HG03103 (cell line): ENCODE results near the gene MDM1.

Source experiments
- ATAC-seq: cut with Tn5 transposase; IDR thresholded peaks from one replicate; pipeline ENCODE4 v1.9.1; 2021; ENCODE audit warnings: low read depth; ENCODE audit not compliant: unreplicated experiment

MDM1 gene

DNA sequence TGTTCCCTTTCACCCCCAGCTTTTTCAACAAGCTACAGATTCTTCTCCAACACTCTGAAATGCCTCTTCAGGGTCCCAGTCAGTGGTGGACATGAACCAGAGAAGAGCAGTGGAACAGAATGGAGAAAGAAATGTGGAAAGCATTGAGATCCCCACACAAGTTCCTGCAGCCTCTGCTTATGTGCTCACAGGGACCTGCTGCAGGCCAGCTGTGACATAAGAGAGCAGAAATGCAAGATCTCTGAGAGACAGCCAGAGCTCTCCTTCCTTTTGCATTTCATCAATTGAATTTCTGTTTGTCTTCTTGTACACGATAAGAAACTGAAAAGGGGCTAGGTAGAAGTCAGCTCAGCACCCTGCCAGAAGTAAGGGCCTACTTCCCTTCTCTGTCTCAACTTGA is 6.2 kb downstream of the MDM1 start:
- no peak for ATAC-seq

DNA sequence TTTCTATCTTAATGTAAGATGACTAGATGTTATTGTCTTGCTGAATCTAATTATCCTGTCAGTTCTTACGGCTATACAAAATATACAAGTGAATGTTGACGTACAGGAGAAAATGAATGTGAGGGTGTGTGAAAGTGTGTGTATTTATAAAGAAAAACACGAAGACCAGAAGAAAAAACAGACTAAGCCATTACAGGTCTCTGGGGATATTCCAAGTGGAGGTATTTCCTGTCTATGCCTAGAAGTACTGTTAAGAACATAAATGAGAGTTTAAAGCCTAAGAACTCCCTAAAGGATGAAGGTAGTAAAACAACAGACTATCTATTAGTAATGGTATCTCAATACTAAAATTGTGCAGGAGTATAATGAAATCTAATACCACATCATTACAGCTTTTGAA is 7.6 kb downstream of the MDM1 start:
- ATAC-seq = no peak

DNA sequence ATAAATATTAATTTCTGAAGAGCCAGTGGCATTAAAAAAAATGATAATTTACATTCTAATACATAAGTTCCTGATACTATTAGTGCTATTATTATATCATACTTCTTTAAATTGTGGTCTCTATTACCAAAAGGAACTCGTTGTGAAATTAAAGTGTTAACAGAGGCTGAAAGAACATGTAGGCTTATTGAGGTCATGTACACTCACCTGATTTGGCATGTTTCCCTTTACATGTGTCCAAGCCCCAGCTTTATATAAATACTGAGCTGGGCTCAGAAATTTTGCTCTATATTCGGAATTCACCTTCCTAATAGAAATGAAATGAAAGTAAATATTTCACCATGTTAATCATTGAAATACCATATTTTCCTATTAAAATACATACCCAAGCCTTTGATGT is 11.0 kb downstream of the MDM1 start:
- ATAC-seq = no peak

DNA sequence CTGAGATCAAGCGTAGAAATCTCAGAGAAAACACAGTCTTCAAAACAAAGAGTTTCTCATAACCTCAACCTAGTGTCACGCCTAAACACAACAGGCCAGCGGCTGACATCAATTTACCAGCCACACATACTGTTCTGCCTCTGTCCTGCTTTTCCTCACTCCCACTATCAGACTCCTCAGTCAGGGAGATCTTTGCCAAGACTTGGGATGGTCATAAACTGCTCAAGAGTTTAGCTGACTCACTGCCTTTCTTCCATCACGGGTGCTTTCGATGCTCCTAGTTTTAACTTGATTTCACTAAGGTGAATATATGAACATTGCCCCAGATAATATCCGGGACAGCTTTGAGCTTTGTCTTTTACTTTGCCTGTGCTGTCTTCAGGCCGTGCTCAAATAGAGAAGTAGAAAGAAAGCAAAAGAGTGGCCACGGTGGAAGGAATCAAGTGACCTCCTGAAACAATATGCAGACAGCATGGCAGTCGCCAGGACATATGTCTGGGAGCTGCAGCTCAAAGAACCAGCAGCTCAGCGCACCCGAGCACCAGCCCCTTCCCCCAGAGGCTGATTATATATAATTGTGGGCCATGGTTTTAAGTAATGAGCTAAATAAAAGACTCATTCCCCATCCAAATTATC is 12.1 kb downstream of the MDM1 start:
- no peak for ATAC-seq

- no peak for ATAC-seq
Observed at GRCh38 chr12:68317047-68317667, 15.0 kb downstream of the MDM1 start.

DNA sequence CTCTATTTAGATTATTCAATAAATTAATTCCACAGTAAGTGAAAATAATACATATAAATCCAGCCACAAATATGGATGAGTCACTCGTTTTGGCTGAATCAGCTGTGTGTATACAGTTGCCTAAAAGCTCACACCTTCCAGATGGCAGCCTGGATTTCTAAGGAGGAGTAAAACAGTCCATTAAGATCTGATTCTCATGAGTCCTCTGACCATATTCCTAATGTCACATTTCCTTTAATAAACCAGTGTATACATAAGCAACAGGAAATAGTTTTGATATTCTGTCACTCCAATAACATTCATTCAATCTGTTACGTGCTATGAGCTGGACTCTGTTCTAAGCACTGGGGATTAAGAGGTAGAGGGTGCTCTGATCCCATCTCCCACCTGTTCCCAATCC is 21.8 kb downstream of the MDM1 start:
- ATAC-seq = no peak

DNA sequence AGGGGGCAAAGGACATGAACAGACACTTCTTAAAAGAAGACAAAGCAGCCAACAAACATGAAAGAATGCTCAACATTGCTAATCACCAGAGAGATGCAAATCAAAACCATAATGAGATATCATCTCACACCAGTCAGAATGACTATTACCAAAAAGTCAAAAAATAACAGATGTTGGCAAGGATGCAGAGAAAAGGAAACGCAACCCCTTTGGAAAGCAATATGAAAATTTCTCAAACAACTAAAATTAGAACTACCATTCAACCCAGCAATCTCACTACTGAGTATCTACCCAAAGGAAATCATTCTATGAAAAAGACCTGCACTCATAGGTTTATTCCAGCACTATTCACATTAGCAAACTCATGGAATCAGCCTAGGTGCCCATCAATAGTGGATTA is 25.6 kb downstream of the MDM1 start:
- no peak for ATAC-seq

DNA sequence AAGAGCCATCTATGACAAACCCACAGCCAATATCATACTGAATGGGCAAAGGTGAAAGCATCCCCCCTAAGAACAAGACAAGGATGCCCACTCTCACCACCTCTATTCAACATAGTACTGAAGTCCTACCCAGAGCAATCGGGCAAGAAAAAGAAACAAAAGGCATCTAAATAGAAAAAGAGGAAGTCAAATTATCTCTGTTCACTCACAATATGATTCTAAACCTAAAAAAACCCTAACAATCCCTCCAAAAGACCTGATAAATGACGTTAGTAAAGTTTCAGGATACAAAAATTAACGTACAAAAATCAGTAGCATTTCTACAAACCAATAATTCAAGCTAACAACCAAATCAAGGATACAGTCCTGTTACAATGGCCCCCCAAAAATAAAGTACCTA is 26.9 kb downstream of the MDM1 start:
- no peak for ATAC-seq

DNA sequence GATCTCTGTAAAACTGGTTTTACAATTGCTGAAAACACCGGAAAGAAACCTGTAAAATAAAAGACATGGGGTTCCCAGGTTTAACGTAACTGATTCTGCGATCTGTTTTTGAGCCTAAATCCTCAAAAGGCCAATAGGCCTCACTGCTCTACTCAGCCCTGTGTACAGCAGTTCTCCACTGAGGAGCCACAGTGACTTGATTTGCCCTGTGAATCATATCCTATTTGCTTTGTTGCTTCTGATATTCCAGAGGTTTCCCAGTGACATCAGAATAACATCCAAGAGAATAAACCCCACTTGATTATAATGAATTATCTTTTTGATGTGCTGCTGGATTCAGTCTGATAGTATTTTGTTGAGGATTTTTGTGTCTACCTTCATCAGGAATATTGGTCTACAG is 27.5 kb downstream of the MDM1 start:
- ATAC-seq = no peak

DNA sequence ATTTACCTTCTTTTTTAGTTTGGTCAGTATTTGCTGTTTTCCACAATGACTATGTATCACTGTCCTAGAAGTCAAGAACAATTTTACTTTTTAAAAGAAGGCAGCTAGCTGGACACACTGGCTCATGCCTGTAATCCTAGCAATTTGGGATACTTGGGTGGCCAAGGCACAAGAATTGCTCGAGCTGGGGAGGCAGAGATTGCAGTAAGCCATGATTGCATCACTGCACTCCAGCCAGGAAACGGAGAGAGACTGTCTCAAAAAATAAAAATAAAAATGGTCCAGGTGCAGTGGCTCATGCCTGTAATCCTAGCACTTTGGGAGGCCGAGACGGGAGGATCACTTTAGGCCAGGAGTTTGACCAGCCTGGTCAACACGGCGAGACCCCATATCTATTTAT is 28.3 kb downstream of the MDM1 start:
- ATAC-seq = no peak

- ATAC-seq = no peak
Observed at GRCh38 chr12:68297929-68298328, 34.2 kb downstream of the MDM1 start.

DNA sequence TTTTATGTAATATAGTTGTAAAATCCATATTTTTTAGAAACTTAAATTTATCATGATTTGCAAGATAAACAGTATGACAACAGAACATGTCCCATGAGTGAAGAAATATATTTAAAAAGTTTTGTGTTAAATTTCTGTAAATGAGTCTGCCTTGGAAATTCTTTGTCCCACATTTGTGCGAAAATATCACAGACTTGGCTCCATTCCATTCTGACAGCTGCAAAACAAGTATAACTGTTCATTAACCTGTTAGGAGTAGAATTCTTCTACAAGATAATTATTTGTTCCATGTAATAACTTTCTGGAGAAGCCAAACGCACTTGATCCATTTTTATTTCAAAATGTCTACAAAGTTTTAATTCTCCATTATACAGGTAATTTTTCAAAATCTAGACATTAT is 37.9 kb downstream of the MDM1 start:
- ATAC-seq = no peak

GRCh38 chr12:68293347-68293746 is 38.8 kb downstream of the MDM1 start:
- ATAC-seq = no peak

GRCh38 chr12:68292151-68292943 is 39.8 kb downstream of the MDM1 start:
- no peak for ATAC-seq

GRCh38 chr12:68291396-68292036 is 40.6 kb downstream of the MDM1 start:
- no peak for ATAC-seq

DNA sequence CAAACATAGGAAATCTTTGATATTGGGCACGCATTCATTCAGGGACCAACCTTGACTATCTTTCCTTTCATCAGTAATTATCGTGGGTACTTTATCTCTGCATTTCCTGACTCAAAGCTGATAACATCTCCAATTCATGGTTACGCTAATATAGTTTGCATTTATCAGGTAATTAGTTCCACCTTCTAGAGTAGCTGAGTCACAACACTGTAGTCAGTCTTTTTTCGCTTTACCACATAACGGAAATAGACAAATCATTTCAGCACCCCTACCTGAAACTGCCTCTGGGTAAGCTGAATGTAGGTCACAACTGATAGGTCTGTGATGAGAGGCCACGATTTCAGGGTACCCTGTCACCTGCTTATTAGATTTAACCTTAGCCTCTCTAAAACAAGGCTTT is 42.0 kb downstream of the MDM1 start:
- ATAC-seq = peak; percentile 99

GRCh38 chr12:68287106-68287505 is 45.1 kb downstream of the MDM1 start:
- ATAC-seq = no peak

DNA sequence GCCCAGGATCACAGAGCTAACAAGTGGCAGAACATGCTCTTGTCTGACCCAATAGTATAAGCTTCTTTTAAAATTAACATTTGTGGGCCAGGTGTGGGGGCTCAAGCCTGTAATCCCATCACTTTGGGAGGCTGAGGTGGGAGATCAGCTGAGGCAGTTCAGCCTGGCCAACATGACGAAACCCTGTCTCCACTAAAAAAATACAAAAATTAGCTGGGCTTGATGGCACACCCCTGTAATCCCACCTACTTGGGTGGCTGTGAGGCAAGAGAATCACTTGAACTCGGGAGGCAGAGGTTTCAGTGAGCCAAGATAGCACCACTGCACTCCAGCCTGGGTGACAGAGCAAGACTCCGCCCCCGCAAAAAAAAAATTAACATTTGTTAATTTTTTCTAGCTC is 45.8 kb downstream of the MDM1 start:
- ATAC-seq = no peak

DNA sequence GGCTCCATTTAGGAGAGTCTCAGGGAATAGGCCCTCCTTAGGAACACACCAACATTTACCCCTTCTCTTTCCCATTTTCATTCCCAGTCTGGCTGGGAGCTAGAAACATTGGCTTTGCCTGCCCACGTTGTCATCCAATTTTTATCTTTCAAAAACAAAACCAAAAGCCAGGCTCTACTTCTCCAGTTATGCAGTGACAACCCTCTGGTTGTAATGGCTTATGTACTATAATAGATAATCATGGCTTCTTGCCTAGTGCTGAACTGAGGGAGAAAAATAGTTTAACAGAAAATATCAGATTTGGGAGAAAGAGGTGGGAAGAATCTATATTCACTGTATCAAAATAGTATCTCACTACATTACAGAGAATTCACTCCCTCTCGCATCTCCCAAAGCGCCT is 46.6 kb downstream of the MDM1 start:
- ATAC-seq = no peak

- ATAC-seq = no peak
Observed at GRCh38 chr12:68281322-68282077, 50.7 kb downstream of the MDM1 start.

GRCh38 chr12:68280240-68280639 is 51.9 kb downstream of the MDM1 start:
- no peak for ATAC-seq
